ENCODE measurements around the gene MELTF.

The MELTF gene

GRCh38 chr3:197008436-197009209, 21.0 kb downstream of the MELTF start:
- no peak for DNase-seq

GRCh38 chr3:197007953-197008352, 21.7 kb downstream of the MELTF start:
- DNase-seq = no peak

- no peak for DNase-seq
These were observed 22.2 kb downstream of the MELTF start for GRCh38 chr3:197007296-197007940.

GRCh38 chr3:197006860-197007259, 22.8 kb downstream of the MELTF start:
- no peak for DNase-seq

GRCh38 chr3:197006446-197006845, 23.2 kb downstream of the MELTF start:
- no peak for DNase-seq

GRCh38 chr3:197003461-197004385, 25.9 kb downstream of the MELTF start:
- DNase-seq = peak; percentile 26

- DNase-seq = peak; percentile 84
These were observed 26.7 kb downstream of the MELTF start for GRCh38 chr3:197002701-197003454.

GRCh38 chr3:197001972-197002700, 27.5 kb downstream of the MELTF start:
- no peak for DNase-seq

- DNase-seq = no peak
These were observed 28.3 kb downstream of the MELTF start for GRCh38 chr3:197001106-197001971.

- DNase-seq = no peak
These were observed 29.4 kb downstream of the MELTF start for GRCh38 chr3:197000211-197000610.

- no peak for DNase-seq
These were observed 30.5 kb downstream of the MELTF start for GRCh38 chr3:196998966-196999760.

GRCh38 chr3:196997311-196997710, 32.3 kb downstream of the MELTF start:
- no peak for DNase-seq

- no peak for DNase-seq
These were observed 33.0 kb downstream of the MELTF start for GRCh38 chr3:196996454-196997265.

GRCh38 chr3:196995646-196996355, 33.8 kb downstream of the MELTF start:
- no peak for DNase-seq

GRCh38 chr3:196995027-196995426, 34.6 kb downstream of the MELTF start:
- DNase-seq = no peak

GRCh38 chr3:196994056-196994455, 35.6 kb downstream of the MELTF start:
- no peak for DNase-seq

- DNase-seq = no peak
These were observed 37.1 kb downstream of the MELTF start for GRCh38 chr3:196992461-196993065.

Measured in stimulated activated CD4-positive, alpha-beta T cell treated with anti-CD3 and anti-CD28 coated beads, Interleukin-12 subunit alpha, Interleukin-12 subunit beta, amount 100 ng/mL, for 4 hours (primary cell).